NB4 (cell line): ENCODE data around the gene CXXC1.

Experiments
- MYC ChIP-seq: IDR thresholded peaks from 2 replicates; pipeline ENCODE4 v1.6.1; 2011; ENCODE audit warnings: low read depth, low read length
- POLR2A ChIP-seq: IDR thresholded peaks from 2 replicates; pipeline ENCODE4 v1.6.1; 2011; ENCODE audit warnings: mild to moderate bottlenecking; ENCODE audit not compliant: insufficient read length; ENCODE audit errors: extremely low read depth
- TF ChIP-seq, protein P1 (sequence below): IDR thresholded peaks from one replicate; pipeline ENCODE4 v1.5.1; 2012; ENCODE audit warnings: low read depth, low read length
- TF ChIP-seq, protein P2 (sequence below): IDR thresholded peaks from 2 replicates; pipeline ENCODE4 v1.6.1; 2011; ENCODE audit warnings: low read depth, low read length

- TF ChIP-seq, protein P1, sequence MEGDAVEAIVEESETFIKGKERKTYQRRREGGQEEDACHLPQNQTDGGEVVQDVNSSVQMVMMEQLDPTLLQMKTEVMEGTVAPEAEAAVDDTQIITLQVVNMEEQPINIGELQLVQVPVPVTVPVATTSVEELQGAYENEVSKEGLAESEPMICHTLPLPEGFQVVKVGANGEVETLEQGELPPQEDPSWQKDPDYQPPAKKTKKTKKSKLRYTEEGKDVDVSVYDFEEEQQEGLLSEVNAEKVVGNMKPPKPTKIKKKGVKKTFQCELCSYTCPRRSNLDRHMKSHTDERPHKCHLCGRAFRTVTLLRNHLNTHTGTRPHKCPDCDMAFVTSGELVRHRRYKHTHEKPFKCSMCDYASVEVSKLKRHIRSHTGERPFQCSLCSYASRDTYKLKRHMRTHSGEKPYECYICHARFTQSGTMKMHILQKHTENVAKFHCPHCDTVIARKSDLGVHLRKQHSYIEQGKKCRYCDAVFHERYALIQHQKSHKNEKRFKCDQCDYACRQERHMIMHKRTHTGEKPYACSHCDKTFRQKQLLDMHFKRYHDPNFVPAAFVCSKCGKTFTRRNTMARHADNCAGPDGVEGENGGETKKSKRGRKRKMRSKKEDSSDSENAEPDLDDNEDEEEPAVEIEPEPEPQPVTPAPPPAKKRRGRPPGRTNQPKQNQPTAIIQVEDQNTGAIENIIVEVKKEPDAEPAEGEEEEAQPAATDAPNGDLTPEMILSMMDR: no peak
- TF ChIP-seq POLR2A (no peak), MYC (no peak)
- TF ChIP-seq, protein P2, sequence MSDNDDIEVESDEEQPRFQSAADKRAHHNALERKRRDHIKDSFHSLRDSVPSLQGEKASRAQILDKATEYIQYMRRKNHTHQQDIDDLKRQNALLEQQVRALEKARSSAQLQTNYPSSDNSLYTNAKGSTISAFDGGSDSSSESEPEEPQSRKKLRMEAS: no peak
Observed at GRCh38 chr18:50312296-50313030, 25.0 kb upstream of the CXXC1 start.
